Measurements from ENCODE around the gene HORMAD2. TPM values are rescaled to one million over a fixed set of nuclear protein-coding genes. Genes with fewer than 3 reads are reported as not detected.

HORMAD2 gene
- total and polyA plus RNA-seq, 9 of the 15 experiments (the other 6 are each of a cell fraction or from before 2014, with no cell fraction given), result not detected

DNA sequence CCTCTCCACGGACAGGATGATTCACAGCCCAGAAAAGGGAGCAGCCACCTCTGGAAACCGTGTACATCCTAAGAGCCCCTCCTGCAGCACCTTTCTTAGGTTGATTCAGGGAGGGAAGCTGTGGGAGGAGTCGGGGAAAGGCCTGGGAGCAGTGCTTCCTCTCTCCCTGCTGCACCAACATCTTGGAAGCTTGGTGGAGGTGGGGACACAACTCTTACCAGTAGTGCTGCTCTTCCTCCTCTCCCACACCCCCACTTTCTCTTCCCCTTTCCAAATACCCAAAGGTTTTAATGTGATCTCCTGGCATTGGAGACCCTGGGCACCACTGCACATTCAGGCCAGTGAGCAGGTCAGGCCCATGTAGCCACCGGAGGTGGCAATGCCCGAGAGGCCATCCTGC is 46.4 kb upstream of the HORMAD2 start (continued):
- TF ChIP-seq THRAP3 (IDR thresholded peaks at IDR 0.05; ENCODE audit: borderline replicate concordance), result no peak
- no peak for TF ChIP-seq ZFPM2 (CRISPR knock-in tag; IDR thresholded peaks at IDR 0.05)
- TF ChIP-seq ZNF512 (tag; IDR thresholded peaks at IDR 0.05), result no peak
- no peak for TF ChIP-seq HLTF (IDR thresholded peaks at IDR 0.05)
- TF ChIP-seq ZNF124 (CRISPR knock-in tag; IDR thresholded peaks at IDR 0.05), result no peak
- no peak for TF ChIP-seq RAD51 (IDR thresholded peaks at IDR 0.05; ENCODE audit: borderline replicate concordance, low read depth)
- no peak for TF ChIP-seq DPF2 (IDR thresholded peaks at IDR 0.05)
- no peak for TF ChIP-seq CBFB (CRISPR knock-in tag; IDR thresholded peaks at IDR 0.05)
- TF ChIP-seq, protein P1, sequence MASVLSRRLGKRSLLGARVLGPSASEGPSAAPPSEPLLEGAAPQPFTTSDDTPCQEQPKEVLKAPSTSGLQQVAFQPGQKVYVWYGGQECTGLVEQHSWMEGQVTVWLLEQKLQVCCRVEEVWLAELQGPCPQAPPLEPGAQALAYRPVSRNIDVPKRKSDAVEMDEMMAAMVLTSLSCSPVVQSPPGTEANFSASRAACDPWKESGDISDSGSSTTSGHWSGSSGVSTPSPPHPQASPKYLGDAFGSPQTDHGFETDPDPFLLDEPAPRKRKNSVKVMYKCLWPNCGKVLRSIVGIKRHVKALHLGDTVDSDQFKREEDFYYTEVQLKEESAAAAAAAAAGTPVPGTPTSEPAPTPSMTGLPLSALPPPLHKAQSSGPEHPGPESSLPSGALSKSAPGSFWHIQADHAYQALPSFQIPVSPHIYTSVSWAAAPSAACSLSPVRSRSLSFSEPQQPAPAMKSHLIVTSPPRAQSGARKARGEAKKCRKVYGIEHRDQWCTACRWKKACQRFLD (CRISPR knock-in tag; IDR thresholded peaks at IDR 0.05), result no peak
- no peak for TF ChIP-seq ZNF408 (CRISPR knock-in tag; IDR thresholded peaks at IDR 0.05; ENCODE audit: low read depth)
- no peak for TF ChIP-seq CC2D1A (IDR thresholded peaks at IDR 0.05)
